HTERT RPE-1 (cell line): ENCODE data around the gene ZNF136.

Experiments
- in situ Hi-C: fragments of 300-500 bp; cut with MboI; formaldehyde crosslinking; loops from 4 replicates; pipeline ENCODE4 v1.14.3; 2020; ENCODE audit warnings: low sequenced_read_pairs

ZNF136 gene

DNA sequence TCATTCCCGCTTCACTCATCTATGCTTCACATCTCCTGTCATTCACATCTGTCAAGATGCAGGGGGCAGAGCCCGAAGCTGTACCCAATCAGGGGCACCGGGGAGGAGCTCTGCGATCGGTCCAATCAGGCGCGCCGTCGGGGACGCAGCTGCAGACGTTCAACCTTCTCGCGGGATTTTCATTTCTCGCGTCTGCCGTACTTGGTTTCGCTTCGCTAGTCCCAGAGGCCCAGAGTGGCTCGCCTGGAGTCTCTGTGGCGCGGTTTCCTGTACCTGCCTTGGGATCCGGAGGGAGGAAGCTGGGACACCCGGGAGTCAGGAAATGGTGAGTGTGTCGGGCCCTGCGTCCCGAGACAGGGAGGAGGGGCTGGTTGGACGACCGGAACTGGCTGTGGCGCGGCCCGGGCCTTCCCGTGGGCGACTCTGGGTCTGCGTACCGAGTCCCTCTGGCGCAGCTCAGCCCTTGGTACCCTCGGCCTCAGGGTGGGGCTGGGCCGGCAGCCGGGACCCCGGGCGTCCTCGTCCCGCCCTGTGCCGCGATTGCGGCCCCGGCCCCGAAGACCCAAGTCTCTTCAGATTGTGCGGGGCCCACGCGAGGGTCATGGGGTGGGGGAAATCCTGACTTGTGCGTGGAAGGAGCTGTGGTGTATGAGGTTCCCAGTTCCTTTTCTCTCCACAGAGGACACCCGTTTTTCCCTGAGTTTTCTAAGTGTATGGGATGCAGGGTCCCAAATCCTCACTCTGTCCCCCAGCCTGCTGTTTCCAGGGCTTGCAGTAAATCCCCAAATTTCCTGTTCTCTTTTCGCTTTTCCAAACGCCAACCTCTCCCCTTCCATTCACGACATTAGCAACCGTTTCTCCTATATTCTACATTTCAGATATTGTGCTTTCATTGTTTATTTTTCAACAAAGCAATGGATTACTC is at the start of gene ZNF136:
TSS of gene ZNF136 (plus strand) at position 215 of the 925 bp plus-strand sequence. CDS start at position 323, 108 bp downstream.
- in situ Hi-C loops, result no loop called here

GRCh38 chr19:12113121-12113520 is 49.8 kb upstream of the ZNF136 start:
- in situ Hi-C loops, result no loop called here

GRCh38 chr19:12117201-12117970 is 45.5 kb upstream of the ZNF136 start:
- in situ Hi-C loops, result no loop called here

DNA sequence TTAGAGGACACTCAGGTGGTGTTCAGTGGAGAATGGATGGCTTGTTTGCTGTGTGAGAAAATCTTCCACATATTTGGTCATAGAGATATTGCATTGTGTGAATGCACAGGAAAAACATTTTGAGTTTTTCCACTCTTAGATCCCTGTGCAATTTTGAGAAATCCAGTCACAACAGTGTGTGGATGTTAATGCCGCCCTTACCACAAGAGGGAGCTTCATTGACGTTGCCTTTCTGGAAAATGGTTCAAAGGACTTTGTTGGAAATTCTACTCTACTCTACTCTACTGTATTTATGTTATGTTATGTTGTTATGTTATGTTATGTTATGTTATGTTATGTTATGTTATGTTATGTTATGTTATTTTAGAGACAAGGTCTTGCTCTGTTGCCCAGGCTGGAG is 36.2 kb upstream of the ZNF136 start:
- in situ Hi-C loops, result no loop called here

DNA sequence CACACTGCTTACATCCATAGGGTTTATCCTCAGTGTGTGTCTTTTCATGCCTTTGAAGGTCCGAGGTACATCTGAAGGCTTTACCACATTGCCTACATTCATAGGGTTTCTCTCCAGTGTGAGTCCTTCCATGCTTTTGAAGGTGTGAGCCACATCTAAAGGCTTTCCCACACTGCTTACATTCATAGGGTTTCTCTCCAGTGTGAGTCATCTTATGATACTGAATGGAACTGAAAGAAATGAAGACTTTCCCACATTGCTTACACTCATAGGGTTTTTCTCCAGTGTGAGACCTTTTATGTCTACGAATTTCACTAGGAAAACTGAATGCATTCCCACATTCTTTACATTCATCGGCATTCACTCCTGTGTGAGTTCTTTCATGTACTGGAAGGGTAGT is 29.8 kb upstream of the ZNF136 start:
- in situ Hi-C loops, result no loop called here

DNA sequence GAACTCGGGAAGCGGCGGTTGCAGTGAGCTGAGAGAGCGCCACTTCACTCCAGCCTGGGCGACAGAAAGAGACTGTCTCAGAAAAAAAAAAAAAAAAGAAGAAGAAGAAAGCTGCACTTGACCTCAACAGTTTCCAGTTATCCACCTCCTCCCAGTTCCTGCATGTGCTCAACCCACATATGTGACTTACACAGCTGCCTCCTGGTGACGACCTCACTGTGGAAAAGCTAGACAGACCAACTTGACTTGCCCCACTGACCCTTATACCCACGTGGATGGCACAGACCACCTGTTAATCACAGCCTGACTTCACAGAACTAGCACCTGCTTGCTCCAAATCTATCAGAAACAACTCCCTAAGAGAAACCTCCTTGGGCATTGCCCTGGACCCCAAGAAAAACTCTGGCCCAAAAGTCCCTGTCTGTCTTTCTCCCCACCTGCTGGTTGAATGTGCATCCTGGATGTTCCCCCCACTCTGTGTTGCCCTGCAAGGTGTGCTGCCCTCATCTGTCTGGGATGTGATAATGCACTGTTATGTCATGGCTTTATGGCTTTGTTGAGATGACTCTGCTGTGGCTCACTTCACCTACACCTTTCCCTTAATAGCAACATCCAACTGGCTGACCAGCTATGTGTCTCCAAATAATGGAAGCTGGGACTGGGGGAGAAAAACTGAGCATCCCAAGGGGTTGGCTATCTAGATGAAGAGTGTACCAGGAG is 25.5 kb upstream of the ZNF136 start:
- in situ Hi-C loops, result no loop called here

DNA sequence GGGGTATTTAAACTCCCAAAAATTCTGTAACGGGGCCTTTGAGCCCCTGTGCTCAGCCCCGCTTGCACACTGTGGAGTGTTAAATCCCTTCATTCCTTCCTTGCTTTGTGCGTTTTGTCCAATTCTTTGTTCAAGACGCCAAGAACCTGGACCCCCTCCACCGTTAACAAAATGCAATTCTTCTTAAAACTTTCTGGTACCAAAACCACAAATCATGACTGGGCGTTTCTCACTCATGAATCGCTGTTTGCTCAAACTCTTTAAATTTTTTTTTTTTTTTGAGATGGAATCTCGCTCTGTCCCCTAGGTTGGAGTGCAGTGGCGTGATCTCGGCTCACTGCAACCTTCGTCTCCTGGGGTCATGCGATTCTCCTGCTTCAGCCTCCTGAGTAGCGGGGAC is 23.6 kb upstream of the ZNF136 start:
- in situ Hi-C loops, result no loop called here

DNA sequence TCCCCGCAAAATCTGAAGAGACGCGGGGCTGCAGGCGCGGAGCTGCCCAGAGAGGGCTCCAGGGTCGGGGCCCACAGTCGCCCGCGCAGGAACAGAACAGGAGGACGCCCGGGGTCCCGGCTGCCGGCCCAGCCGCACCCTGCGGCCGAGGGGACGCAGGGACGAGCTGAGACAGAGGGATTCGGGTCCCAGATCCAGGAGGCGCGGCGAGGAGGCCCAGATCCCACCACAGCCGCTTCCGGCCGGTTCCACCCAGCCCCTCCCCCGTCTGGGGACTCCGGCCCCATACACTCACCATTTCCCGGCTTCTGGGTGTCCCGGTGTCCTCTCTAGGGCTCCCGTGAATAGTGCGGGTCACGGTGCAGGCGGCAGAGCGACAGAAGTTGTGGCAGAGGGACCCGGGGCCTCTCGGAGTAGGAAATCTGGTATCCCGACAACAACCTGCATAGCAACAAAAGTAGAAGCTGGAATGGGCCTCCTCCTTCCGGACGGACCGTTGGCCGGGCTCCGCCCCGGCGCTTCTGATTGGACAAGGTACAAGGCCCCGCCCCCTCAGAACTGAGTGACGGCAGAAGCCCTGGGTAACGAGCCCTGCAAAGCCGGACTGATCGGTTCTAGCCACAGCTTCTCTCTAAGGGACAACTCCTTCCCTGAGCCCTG is 22.9 kb upstream of the ZNF136 start, which contains the start of gene ZNF20:
TSS of gene ZNF20 (minus strand) at position 466 of the 660 bp plus-strand sequence. CDS start at position 298, 168 bp downstream.
- in situ Hi-C loops, result no loop called here

- in situ Hi-C loops, result no loop called here
Measured at GRCh38 chr19:12140545-12141404, 22.1 kb upstream of the ZNF136 start.

- in situ Hi-C loops, result no loop called here
Measured at GRCh38 chr19:12141405-12141736, 21.5 kb upstream of the ZNF136 start.

DNA sequence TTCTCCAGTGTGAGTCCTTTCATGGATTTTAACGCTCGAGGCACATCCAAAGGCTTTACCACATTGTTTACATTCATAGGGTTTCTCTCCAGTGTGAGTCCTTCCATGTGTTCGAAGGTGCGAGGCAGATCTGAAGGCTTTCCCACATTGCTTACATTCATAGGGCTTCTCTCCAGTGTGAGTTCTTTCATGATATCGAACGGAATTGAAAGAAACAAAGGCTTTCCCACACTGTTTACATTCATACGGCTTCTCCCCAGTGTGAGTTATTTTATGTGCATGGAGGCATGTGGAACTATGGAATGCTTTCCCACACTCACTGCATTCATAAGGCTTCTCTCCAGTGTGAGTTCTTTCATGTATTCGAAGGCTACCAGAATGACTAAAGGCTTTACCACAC is 17.5 kb upstream of the ZNF136 start:
- in situ Hi-C loops, result no loop called here

DNA sequence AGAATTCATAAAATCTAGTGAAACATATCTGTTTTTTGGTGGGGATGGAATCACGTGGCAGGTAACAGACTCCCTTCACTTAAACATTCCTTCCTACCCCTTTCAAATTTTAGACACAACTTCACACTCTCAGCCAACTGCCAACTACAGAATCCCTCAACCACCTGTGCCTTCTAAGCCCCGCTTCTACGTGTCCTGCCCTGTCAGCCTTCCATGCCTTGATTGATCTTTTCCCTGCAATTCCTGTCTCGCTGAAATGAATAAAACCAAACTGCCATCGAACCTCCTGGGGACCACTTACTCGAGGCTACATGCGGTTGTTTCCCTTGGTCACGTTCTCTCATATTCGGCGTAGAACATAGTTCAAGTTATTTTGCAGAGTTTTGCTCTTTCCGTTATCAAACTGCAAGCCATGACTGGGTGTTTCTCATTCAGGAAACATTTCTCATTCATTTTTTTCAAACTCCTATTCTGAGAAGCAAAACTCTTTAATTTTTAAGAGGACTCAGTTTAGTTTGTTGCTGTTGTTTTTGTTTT is 7.5 kb upstream of the ZNF136 start:
- in situ Hi-C loops, result no loop called here

DNA sequence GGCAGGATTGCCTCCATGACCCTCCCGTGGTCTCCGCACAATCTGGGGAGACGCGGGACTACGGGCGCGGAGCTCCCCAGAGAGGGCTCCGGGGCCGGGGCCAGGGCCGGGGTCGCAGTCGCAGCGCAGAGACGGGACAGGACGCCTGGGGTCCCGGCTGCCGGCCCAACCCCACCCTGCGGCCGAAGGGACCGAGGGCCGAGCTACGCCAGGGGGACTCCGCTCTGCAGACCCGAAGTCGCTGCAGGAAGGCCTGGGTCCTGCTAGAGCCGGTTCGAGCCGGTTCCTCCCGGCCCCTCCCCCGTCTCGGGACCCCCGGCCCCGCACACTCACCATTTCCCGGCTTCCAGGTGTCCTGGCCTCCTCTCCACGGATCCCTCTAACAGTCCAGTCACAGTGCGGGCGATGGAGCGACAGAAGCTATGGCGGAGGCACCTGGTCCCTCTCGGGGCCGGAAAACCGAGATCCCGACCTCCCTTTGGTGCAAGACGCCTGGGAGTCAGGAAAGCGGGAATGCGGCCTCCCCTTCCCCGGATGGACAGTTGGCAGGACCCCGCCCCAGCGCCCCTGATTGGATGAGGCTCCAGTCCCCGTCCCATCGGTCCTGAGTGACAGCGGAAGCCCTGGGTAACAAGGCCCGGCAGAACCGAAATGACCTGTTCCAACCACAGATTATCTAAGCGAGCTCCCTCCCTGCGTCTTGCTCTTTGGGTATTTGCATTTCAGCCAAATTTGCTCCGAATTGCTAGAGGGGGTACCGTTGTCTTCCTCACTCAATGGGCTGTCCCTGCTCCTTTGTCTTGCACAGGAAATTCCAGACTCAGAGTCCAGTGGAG is 6.5 kb upstream of the ZNF136 start, which contains the start of gene ZNF625:
TSS of gene ZNF625 (minus strand) at position 512 of the 836 bp plus-strand sequence. CDS start at position 336, 176 bp downstream.
- in situ Hi-C loops, result no loop called here

GRCh38 chr19:12159773-12160414 is 3.0 kb upstream of the ZNF136 start:
- in situ Hi-C loops, result no loop called here

DNA sequence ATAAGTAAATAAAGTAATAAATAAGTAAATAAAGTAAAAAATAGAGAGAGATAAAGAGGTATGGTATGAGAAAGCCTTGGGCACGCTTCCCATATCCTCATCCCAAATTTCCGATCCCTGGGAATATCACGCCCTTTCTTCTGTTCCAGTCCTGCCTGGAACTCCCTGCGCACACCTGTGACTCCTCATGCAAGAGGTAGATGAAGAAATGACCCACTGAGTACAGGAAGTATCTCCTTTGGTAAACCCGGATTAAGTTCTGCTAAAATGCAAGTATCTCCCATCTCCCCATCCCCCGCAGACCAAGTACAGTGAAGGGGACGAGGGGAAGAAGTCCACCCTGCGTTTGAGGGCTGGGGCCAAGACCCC is 399 bp upstream of the ZNF136 start:
- in situ Hi-C loops, result no loop called here

GRCh38 chr19:12163826-12164225 is 930 bp downstream of the ZNF136 start:
- in situ Hi-C loops, result no loop called here

GRCh38 chr19:12166626-12167025 is 3.7 kb downstream of the ZNF136 start:
- in situ Hi-C loops, result no loop called here

- in situ Hi-C loops, result no loop called here
Measured at GRCh38 chr19:12180377-12180776, 17.5 kb downstream of the ZNF136 start.
